GM18520 (cell line): Measurements from ENCODE around the gene DUSP3.
"Not testable (repeated sequence)": the region's sequence is repeated elsewhere in the genome, so short reads cannot be mapped to it uniquely, and the experiment has no call there.

Source experiments
- ATAC-seq: cut with Tn5 transposase; IDR thresholded peaks from one replicate; pipeline ENCODE4 v1.9.1; 2021; ENCODE audit not compliant: unreplicated experiment

DUSP3 gene

GRCh38 chr17:43801844-43802243 is 23.1 kb upstream of the DUSP3 start:
- no peak for ATAC-seq

GRCh38 chr17:43800736-43801135 is 22.0 kb upstream of the DUSP3 start:
- no peak for ATAC-seq

GRCh38 chr17:43799047-43799446 is 20.3 kb upstream of the DUSP3 start:
- ATAC-seq, result no peak

GRCh38 chr17:43798024-43798423 is 19.2 kb upstream of the DUSP3 start:
- ATAC-seq, result not testable (repeated sequence)

- not testable (repeated sequence) for ATAC-seq
Observed at GRCh38 chr17:43792668-43793067, 13.9 kb upstream of the DUSP3 start.

- no peak for ATAC-seq
Observed at GRCh38 chr17:43791589-43791988, 12.8 kb upstream of the DUSP3 start.

- no peak for ATAC-seq
Observed at GRCh38 chr17:43790311-43790940, 11.6 kb upstream of the DUSP3 start.

- ATAC-seq, result no peak
Observed at GRCh38 chr17:43789482-43789881, 10.7 kb upstream of the DUSP3 start.

- no peak for ATAC-seq
Observed at GRCh38 chr17:43788540-43788939, 9.8 kb upstream of the DUSP3 start.

- no peak for ATAC-seq
Observed at GRCh38 chr17:43787728-43788127, 9.0 kb upstream of the DUSP3 start.

GRCh38 chr17:43784628-43785101 is 5.9 kb upstream of the DUSP3 start:
- no peak for ATAC-seq

GRCh38 chr17:43784068-43784467 is 5.3 kb upstream of the DUSP3 start:
- no peak for ATAC-seq

GRCh38 chr17:43782913-43783680 is 4.3 kb upstream of the DUSP3 start:
- no peak for ATAC-seq

GRCh38 chr17:43780135-43780534 is 1.4 kb upstream of the DUSP3 start, which contains the start of gene CFAP97D1:
Gene CFAP97D1 (plus strand): TSS chr17:43780435. CDS start chr17:43780463, 28 bp downstream.
- ATAC-seq, result no peak

- no peak for ATAC-seq
Observed at GRCh38 chr17:43779145-43780125, 658 bp upstream of the DUSP3 start.

- no peak for ATAC-seq
Observed at GRCh38 chr17:43774304-43775250, 4.2 kb downstream of the DUSP3 start.

GRCh38 chr17:43772877-43773648 is 5.7 kb downstream of the DUSP3 start:
- no peak for ATAC-seq

GRCh38 chr17:43771463-43771862 is 7.3 kb downstream of the DUSP3 start:
- ATAC-seq, result no peak

GRCh38 chr17:43770957-43771356 is 7.8 kb downstream of the DUSP3 start:
- no peak for ATAC-seq
